GM12865 (cell line): ENCODE data around the gene RPH3AL.
"Not testable (repeated sequence)": the region's sequence is repeated elsewhere in the genome, so short reads cannot be mapped to it uniquely, and the experiment has no call there.

Experiments used
- DNase-seq: peaks from one replicate; pipeline ENCODE4 v3.0.0; 2010; ENCODE audit warnings: low read depth
- H3K4me3 ChIP-seq: 2 replicates; pipeline ENCODE4 v1.5.1; 2011; ENCODE audit warnings: mild to moderate bottlenecking, low read depth, low read length, control low read depth
- CTCF ChIP-seq: IDR thresholded peaks from 2 replicates; pipeline ENCODE4 v1.5.1; 2011; ENCODE audit warnings: low read length, control low read depth, low read depth, inconsistent platforms; ENCODE audit not compliant: insufficient read depth; ENCODE audit errors: missing control alignments

Gene RPH3AL

DNA sequence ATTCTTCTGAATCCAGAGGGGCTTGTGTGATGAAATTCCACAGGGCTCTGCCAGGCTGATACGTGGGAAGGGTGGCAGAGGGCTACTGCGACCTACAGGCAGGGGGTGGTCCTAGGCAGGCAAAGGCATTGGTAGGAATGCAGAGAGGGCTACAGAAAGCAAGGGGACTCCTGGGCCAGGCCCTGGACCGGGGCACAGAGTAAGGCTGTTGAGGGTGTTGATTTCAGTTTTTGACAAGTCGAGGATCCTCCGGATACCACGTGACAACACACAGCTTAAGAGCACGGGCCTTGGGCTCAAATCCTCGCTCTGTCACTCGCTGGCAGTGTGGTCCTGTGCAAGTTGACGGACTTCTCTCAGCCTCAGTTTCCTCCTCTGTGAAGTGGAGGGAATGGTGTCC, 152.0 kb downstream of the RPH3AL start:
- no peak for TF ChIP-seq CTCF
- no peak for DNase-seq
- no peak overlapping the region for H3K4me3 ChIP-seq

DNA sequence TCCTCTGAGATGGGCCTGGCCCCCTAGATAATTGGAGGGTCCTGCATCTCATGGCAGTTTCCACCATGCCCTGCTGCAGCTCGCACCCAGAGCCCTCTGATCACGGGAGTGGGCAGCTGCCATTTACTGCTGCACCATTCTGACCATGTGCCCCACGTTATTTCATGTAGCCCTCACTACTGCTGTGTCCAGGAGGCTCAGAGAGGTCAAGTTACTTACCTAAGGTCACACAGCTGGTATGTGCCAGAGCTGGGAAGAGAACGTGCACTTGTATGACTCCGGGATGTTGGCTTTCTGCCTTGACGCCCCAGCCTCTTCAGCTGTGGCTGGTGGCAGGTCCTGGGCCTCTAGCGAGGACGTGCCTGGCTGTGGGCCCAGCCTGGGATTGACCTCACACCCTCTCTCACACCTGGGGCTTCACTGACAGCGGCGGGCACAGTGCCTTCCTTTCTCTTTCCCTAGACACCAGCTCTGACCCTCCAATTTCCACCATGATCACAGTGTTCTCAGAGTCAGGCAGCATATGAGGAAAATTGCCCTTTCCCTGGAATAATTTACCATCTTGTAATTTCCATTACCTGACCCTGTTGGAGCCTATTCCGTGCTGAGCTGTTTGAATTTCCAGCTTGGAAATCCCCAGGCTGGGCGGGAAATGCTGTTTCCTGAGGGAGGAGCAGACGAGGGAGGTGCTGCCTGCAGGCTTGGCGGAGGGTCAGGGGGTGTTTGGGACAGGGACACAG, 152.6 kb downstream of the RPH3AL start:
- DNase-seq = no peak
- no peak for TF ChIP-seq CTCF
- H3K4me3 ChIP-seq = no peak overlapping the region

DNA sequence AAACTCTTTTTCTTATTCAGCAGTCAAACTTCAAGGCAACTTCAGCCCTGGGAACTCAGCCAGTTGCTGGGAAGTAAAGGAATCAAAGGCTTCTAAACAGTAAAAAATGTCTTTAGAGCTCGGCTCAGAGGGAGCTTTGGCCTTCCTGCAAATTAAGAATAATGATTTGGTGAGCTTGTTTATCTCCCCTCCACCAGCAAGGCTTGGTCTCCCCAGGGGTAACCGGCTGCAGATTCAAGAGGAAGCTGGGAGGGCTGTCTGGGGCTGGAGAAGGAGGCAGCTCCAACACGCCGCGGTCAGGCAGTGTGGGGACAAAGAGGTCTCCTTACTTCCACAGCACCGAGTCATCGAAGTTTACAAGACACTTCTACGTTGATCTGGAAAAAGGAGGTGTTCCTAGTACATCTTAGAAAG, 153.4 kb downstream of the RPH3AL start:
- DNase-seq = no peak
- no peak overlapping the region for H3K4me3 ChIP-seq
- no peak for TF ChIP-seq CTCF

DNA sequence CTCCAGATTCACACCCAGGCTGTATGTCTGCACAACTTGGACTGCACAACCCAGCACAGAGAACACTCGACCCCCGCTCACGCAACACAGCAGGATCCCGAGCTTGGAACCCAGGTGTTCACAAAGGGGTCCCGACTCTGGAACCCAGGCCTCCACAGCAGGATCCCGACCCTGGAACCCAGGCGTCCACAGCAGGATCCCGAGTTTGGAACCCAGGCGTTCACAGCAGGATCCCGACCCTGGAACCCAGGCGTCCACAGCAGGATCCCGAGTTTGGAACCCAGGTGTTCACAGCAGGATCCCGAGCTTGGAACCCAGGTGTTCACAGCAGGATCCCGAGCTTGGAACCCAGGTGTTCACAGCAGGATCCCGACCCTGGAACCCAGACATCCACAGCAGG, 154.4 kb downstream of the RPH3AL start:
- not testable (repeated sequence) for DNase-seq, H3K4me3 ChIP-seq

DNA sequence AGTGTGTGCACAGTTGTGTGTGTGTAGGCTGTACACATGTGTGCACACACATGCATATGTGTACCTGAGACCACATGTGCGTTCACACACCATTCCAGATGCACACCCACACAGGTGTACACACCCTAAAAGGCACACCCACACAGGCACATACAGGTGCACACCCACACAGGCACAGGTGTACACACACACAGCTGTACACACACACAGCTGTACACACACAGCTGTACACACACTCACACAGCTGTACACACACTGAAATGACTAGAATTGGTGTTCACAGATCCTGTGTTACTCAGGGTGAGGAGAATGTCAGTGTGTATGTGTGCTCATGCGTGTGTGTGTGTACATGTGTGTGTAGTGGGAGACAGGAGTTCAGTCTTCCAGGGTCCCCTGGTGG, 155.3 kb downstream of the RPH3AL start:
- H3K4me3 ChIP-seq = no peak overlapping the region
- no peak for TF ChIP-seq CTCF
- no peak for DNase-seq

- no peak for DNase-seq
- H3K4me3 ChIP-seq = no peak overlapping the region
- TF ChIP-seq CTCF = no peak
Observed at GRCh38 chr17:194828-195602, 157.6 kb downstream of the RPH3AL start.

DNA sequence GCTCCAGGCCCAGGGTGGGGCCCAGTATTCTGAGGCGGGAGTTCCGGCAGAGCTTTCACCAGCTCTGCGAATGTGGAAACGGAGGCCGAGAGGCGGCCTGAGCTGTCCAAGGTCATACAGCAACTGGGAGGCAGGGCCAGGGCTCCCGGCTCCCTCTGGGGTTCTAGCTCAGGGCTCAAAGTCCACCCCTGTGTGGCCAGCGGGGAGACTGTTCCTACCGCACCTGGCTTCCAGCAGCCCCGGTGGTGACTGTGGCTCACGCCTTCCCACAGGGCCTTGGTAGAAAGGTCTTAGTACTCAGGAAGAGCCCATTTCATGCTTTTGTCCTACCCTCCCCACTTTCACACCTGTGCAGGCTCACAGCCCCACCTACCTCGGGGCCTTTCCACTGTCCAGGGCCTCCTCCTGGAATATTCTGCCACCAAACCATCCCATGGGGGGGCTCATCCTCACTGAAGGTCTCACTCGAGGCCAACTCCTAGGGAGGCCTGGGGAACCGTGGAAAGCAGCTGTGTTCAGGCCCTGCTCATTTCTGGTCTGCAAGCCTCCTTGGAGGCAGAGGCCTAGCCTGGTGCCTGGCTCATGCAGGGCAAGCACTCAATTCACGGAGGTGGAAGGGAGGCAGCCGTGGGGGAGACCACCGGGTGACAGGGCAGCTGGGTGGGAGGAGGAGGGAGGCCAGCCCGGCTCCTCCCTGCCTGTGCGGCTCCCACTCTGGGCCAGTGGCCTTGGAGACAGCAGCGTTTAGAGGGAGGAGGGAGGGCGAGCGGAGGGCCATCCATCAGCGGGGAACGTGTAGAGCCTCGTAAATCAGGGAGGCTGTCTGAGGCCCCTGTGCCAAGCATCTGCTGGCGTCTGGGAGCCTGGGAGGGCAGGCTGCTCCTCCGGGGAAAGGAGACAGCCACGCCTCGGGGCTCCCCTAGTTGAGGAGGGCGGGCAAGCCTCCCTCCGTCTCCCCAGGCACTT, 158.5 kb downstream of the RPH3AL start:
- no peak for DNase-seq
- no peak for TF ChIP-seq CTCF
- no peak overlapping the region for H3K4me3 ChIP-seq
